GM12878 (cell line): ENCODE results near the gene GNPTG. TPM values are rescaled to one million over a fixed set of nuclear protein-coding genes. Genes with fewer than 3 reads are reported as not detected.

ENCODE experiments used
- ATAC-seq: fragments of 200-7000 bp; cut with Tn5 transposase; 3 replicates; pipeline ENCODE4 v1.9.1; 2020; ENCODE audit warnings: mild to moderate bottlenecking, moderate library complexity
- BruUV-seq: library from RNA; stranded (reverse); fragments of 400-500 nt; replicated peaks from 2 replicates; lab custom pipeline; 2021; lab: Mats Ljungman, UMichigan
- CTCF ChIA-PET: fragments of 300-600 bp; sonication (Branson Sonifier 250); formaldehyde crosslinking; extraction: SDS; loops from one replicate; lab custom pipeline; 2021; ENCODE audit warnings: inconsistent platforms; lab: Yijun Ruan, JAX
- POLR2A ChIA-PET: fragments of 350-600 bp; formaldehyde crosslinking; extraction: SDS; loops from one replicate; lab custom pipeline; 2021; ENCODE audit warnings: inconsistent platforms; lab: Charles Lee
- RAD21 ChIA-PET: fragments of 300-600 bp; sonication (Branson Sonifier 250); formaldehyde crosslinking; loops from one replicate; lab custom pipeline; 2023; ENCODE audit warnings: antibody characterized with exemption; ENCODE audit not compliant: unreplicated experiment; lab: Charles Lee
- SMC1A ChIA-PET: fragments of 300-600 bp; sonication (Branson Sonifier 250); formaldehyde crosslinking; loops from one replicate; lab custom pipeline; 2023; ENCODE audit not compliant: unreplicated experiment, uncharacterized antibody; lab: Charles Lee
- DNase-seq: peaks from one replicate; pipeline ENCODE4 v3.0.0-alpha.2; 2011; ENCODE audit warnings: low read depth, low spot score
- FAIRE-seq: peaks from 3 replicates; lab custom pipeline; 2011; peaks lifted over from hg19 to GRCh38; lab: Jason Lieb, UNC
- H2AFZ ChIP-seq: 2 replicates; pipeline ENCODE4 v1.6.0; 2011; ENCODE audit warnings: low read depth, low read length, control low read depth; ENCODE audit not compliant: control insufficient read depth
- H3K27ac ChIP-seq: 2 replicates; pipeline ENCODE4 v1.5.1; 2011; ENCODE audit warnings: control low read depth; ENCODE audit not compliant: control insufficient read depth, insufficient read depth
- H3K27me3 ChIP-seq, 2 experiments: replicated peaks in 1 of 2; 2 replicates each; pipeline versions ENCODE4 v1.6.0 to v1.6.1; 2011; ENCODE audit warnings: low read length in 1 of 2; ENCODE audit not compliant: control insufficient read depth in 2 of 2, insufficient read depth in 2 of 2
- H3K36me3 ChIP-seq, 2 experiments: 2 replicates each; pipeline ENCODE4 v1.5.1; 2011; ENCODE audit warnings: low read length in 1 of 2; ENCODE audit not compliant: control insufficient read depth in 2 of 2, insufficient read depth in 2 of 2
- H3K4me1 ChIP-seq: 2 replicates; pipeline ENCODE4 v1.6.1; 2011; ENCODE audit warnings: mild to moderate bottlenecking, low read length, moderate library complexity, mixed read lengths; ENCODE audit not compliant: control insufficient read depth, insufficient read depth
- H3K4me2 ChIP-seq: 2 replicates; pipeline ENCODE4 v1.6.0; 2011; ENCODE audit warnings: control low read depth; ENCODE audit not compliant: control insufficient read depth, insufficient read depth
- H3K4me3 ChIP-seq: fragments of 200-600 bp; sonication (generic); 2 replicates; pipeline ENCODE4 v1.5.1; 2016
- H3K79me2 ChIP-seq: 2 replicates; pipeline ENCODE4 v1.6.0; 2011; ENCODE audit warnings: low read length; ENCODE audit not compliant: control insufficient read depth, insufficient read depth
- H3K9ac ChIP-seq: 2 replicates; pipeline ENCODE4 v1.8.0; 2011; ENCODE audit warnings: low read length, control low read depth, mixed read lengths; ENCODE audit not compliant: control insufficient read depth, insufficient read depth
- H3K9me3 ChIP-seq: replicated peaks from 3 replicates; pipeline ENCODE4 v1.5.1; 2011; ENCODE audit warnings: mild to moderate bottlenecking, low read length; ENCODE audit not compliant: control insufficient read depth, insufficient read depth
- H4K20me1 ChIP-seq: 2 replicates; pipeline ENCODE4 v1.6.0; 2011; ENCODE audit not compliant: control insufficient read depth, insufficient read depth
- ATF7 ChIP-seq: fragments of 450-650 bp; IDR thresholded peaks from 2 replicates; pipeline ENCODE4 v1.6.1; 2016; ENCODE audit warnings: low read depth, mild to moderate bottlenecking
- BACH1 ChIP-seq: fragments of 450-650 bp; IDR thresholded peaks from 2 replicates; pipeline ENCODE4 v1.6.1; 2017; ENCODE audit warnings: mild to moderate bottlenecking, borderline replicate concordance
- BHLHE40 ChIP-seq, 2 experiments: fragments of 450-650 bp in 1 of 2; IDR thresholded peaks; 2 replicates each; pipeline ENCODE4 v1.6.1; 2011 to 2017; ENCODE audit warnings: low read depth in 2 of 2, borderline replicate concordance in 1 of 2, improper control_type of control experiment in 1 of 2, low read length in 1 of 2, mild to moderate bottlenecking in 1 of 2
- CEBPB ChIP-seq, 2 experiments: fragments of 150-350 bp in 1 of 2; IDR thresholded peaks; 2 replicates each; pipeline ENCODE4 v1.6.1; 2012 to 2014; ENCODE audit warnings: low read depth in 2 of 2, low read length in 2 of 2, borderline replicate concordance in 1 of 2, inconsistent platforms in 1 of 2
- CHD1 ChIP-seq: IDR thresholded peaks from 2 replicates; pipeline ENCODE4 v1.6.1; 2012; ENCODE audit warnings: low read depth, low read length, improper control_type of control experiment
- ETV6 ChIP-seq, 2 experiments: fragments of 450-650 bp in 1 of 2; IDR thresholded peaks in 1 of 2; conservative IDR thresholded peaks in 1 of 2; 2 replicates each; pipeline ENCODE4 v1.6.1; 2014; ENCODE audit warnings: antibody characterized with exemption in 1 of 2, borderline replicate concordance in 1 of 2, low read depth in 1 of 2, mild to moderate bottlenecking in 1 of 2, moderate library complexity in 1 of 2
- HDAC2 ChIP-seq: fragments of 200-600 bp; sonication (generic); IDR thresholded peaks from 2 replicates; pipeline ENCODE4 v1.6.1; 2017
- IKZF1 ChIP-seq: fragments of 450-650 bp; conservative IDR thresholded peaks from 2 replicates; pipeline ENCODE4 v1.6.1; 2017; ENCODE audit warnings: antibody characterized with exemption, mild to moderate bottlenecking
- RUNX3 ChIP-seq: IDR thresholded peaks from 2 replicates; pipeline ENCODE4 v1.6.1; 2012; ENCODE audit warnings: low read length, inconsistent platforms
- SIN3A ChIP-seq: IDR thresholded peaks from 2 replicates; pipeline ENCODE4 v1.6.1; 2012; ENCODE audit warnings: low read depth, low read length, improper control_type of control experiment
- SMARCA5 ChIP-seq: fragments of 450-650 bp; IDR thresholded peaks from 2 replicates; pipeline ENCODE4 v1.6.1; 2017; ENCODE audit warnings: mild to moderate bottlenecking
- SREBF1 ChIP-seq: IDR thresholded peaks from 2 replicates; pipeline ENCODE4 v1.6.1; 2012; ENCODE audit warnings: mild to moderate bottlenecking, low read length
- WGBS: methylation state at CpG from one replicate; pipeline ENCODE4 v1.1.6; 2016; ENCODE audit warnings: low lambda C conversion rate; ENCODE audit not compliant: insufficient replicate concordance, insufficient coverage; ENCODE audit errors: missing lambda C conversion rate; 5-methylcytosine and 5-hydroxymethylcytosine counted together
- in situ Hi-C: fragments of 300-500 bp; cut with MboI; formaldehyde crosslinking; loops from 9 replicates; pipeline ENCODE4 v1.14.3; 2018; ENCODE audit warnings: mixed read lengths
- intact Hi-C: fragments of 100-400 bp; cut with micrococcal nuclease; formaldehyde crosslinking; loops from one replicate; pipeline ENCODE4 v1.14.2; 2022; ENCODE audit not compliant: unreplicated experiment
- polyA plus RNA-seq, 11 experiments: library from polyadenylated mRNA; depleted of rRNA in 4 of 11; unstranded in 6 of 11; stranded (reverse) in 5 of 11; fragments of >200 nt; fragmentation: Nextera tagmentation in 4 of 11; fragmentation: Illumina TruSeq in 1 of 11; extraction: Ambion mirVana in 4 of 11; extraction: Trizol in 1 of 11; gene quantifications; 1 replicate in 1 of 11; 2 replicates in 10 of 11; pipeline versions ENCODE4 v1.2.1 to v1.2.3, GENCODE V29; 2011 to 2016; ENCODE audit warnings: inconsistent platforms in 2 of 11, missing spikeins in 2 of 11, low read depth in 1 of 11
- total RNA-seq, 4 experiments: library from RNA; depleted of rRNA in 3 of 4; stranded (reverse); fragments of >200 nt in 3 of 4; fragmentation: Illumina TruSeq in 1 of 4; extraction: Trizol in 1 of 4; gene quantifications; 2 replicates each; pipeline versions ENCODE4 v1.2.1 to v1.2.3, GENCODE V29; 2013 to 2021
- TF ChIP-seq, protein P1 (sequence below): IDR thresholded peaks from 2 replicates; pipeline ENCODE4 v1.6.1; 2011; ENCODE audit warnings: low read depth, mild to moderate bottlenecking, low read length, moderate library complexity, borderline replicate concordance; ENCODE audit errors: extremely low read depth
- TF ChIP-seq, protein P2 (sequence below): fragments of 450-650 bp; IDR thresholded peaks from 2 replicates; pipeline ENCODE4 v1.6.1; 2017; ENCODE audit warnings: mild to moderate bottlenecking
- TF ChIP-seq, protein P3 (sequence below): IDR thresholded peaks from 2 replicates; pipeline ENCODE4 v1.6.1; 2012; ENCODE audit warnings: low read depth, low read length, improper control_type of control experiment
- TF ChIP-seq, protein P4 (sequence below): fragments of 450-650 bp; IDR thresholded peaks from 2 replicates; pipeline ENCODE4 v1.6.1; 2016; ENCODE audit warnings: mild to moderate bottlenecking

The GNPTG gene
- total and polyA plus RNA-seq, 10 of the 15 experiments (the other 5 are each of a cell fraction or from before 2014, with no cell fraction given), result 0.80 to 32.6 (median 20.9) TPM

DNA sequence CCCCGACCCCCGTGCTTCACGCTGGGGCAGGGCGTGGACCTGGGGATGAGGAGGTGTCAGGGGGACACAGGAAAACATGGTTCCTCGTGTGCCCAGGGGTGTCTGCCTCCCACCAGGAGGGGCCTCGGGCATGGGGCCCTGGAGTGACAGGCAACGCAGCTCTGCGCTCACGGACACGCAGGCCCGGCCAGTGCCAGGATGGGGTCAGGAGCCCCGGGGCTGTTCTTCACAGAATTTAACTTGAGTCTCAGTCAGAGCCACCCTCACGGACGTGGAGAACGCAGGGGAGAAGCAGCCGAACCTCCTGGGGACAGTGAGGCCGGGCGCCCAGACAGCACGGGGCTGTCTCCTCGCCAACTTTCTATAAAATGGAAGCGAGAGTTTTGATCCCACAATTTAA is 46.0 kb downstream of the GNPTG start:
- DNase-seq (no peak), ATAC-seq (no peak), FAIRE-seq (no peak)
- H3K4me2 ChIP-seq, result no peak overlapping the region
- no peaks in the 10 kb centered on the region for H3K4me1 ChIP-seq
- H3K9me3 ChIP-seq, result no peaks in the 10 kb centered on the region
- TF ChIP-seq SREBF1, result no peak
- TF ChIP-seq, protein P1, sequence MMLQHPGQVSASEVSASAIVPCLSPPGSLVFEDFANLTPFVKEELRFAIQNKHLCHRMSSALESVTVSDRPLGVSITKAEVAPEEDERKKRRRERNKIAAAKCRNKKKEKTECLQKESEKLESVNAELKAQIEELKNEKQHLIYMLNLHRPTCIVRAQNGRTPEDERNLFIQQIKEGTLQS, result no peak
- TF ChIP-seq, protein P2, sequence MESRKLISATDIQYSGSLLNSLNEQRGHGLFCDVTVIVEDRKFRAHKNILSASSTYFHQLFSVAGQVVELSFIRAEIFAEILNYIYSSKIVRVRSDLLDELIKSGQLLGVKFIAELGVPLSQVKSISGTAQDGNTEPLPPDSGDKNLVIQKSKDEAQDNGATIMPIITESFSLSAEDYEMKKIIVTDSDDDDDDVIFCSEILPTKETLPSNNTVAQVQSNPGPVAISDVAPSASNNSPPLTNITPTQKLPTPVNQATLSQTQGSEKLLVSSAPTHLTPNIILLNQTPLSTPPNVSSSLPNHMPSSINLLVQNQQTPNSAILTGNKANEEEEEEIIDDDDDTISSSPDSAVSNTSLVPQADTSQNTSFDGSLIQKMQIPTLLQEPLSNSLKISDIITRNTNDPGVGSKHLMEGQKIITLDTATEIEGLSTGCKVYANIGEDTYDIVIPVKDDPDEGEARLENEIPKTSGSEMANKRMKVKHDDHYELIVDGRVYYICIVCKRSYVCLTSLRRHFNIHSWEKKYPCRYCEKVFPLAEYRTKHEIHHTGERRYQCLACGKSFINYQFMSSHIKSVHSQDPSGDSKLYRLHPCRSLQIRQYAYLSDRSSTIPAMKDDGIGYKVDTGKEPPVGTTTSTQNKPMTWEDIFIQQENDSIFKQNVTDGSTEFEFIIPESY, result no peak
- no peak overlapping the region for H3K9ac ChIP-seq
- WGBS, result 87% methylated on average over 16 of the region's 21 CpGs
- H2AFZ ChIP-seq, result no peak overlapping the region
- intact Hi-C loops, result no loop called here
- no peaks in the 10 kb centered on the region; a peak in 2 of 4 replicates for H3K36me3 ChIP-seq
- in situ Hi-C loops, result no loop called here
- H4K20me1 ChIP-seq, result no peaks in the 10 kb centered on the region
- CTCF ChIA-PET, result no interaction called here
- H3K79me2 ChIP-seq, result no peaks in the 10 kb centered on the region
- H3K27me3 ChIP-seq, result no peaks in the 10 kb centered on the region
- BruUV-seq, result no TSS peak
- no peak overlapping the region for H3K27ac ChIP-seq
- POLR2A ChIA-PET, result no interaction called here
- SMC1A ChIA-PET, result no interaction called here
- RAD21 ChIA-PET, result no interaction called here
- no peak overlapping the region for H3K4me3 ChIP-seq

DNA sequence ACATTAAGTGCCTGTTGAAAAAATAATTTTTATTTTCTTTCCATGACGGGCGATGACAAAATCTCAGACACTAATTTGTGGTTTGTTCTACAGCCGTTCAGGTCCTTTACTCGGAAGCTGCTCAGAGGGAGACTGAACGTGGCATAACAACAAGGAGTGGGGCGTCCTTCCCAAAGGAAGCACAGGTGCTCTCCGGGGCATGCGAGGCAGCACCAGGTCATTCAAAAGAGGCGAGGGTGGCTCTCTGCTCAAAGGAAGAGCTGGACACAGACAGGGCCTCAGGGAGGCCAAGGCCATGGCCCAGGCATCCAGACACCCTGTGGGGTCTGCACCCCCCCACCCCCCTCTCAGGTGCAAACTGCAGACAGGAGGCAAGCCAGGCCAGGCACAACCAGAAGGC is 46.6 kb downstream of the GNPTG start:
- no peak for FAIRE-seq
- no peak for ATAC-seq
- RAD21 ChIA-PET, result no interaction called here
- DNase-seq, result no peak
- no TSS peak for BruUV-seq
- POLR2A ChIA-PET, result no interaction called here
- Histone ChIP-seq H3K4me3 (no peak overlapping the region), H3K79me2 (no peaks in the 10 kb centered on the region), H3K27me3 (no peaks in the 10 kb centered on the region), H3K9me3 (no peaks in the 10 kb centered on the region), H2AFZ (no peak overlapping the region), H3K27ac (no peak overlapping the region), H3K4me1 (no peaks in the 10 kb centered on the region), H3K9ac (no peak overlapping the region), H3K36me3 (no peaks in the 10 kb centered on the region; a peak in 2 of 4 replicates), H3K4me2 (no peak overlapping the region), H4K20me1 (no peaks in the 10 kb centered on the region)
- in situ Hi-C loops (no loop called here), intact Hi-C loops (no loop called here)
- CTCF ChIA-PET, result no interaction called here
- WGBS, result 88% methylated on average over 9 of the region's 9 CpGs
- SMC1A ChIA-PET, result no interaction called here
- TF ChIP-seq SMARCA5 (no peak), ATF7 (no peak), BACH1 (no peak), ETV6 (conservative IDR thresholded peaks at IDR 0.05 in 1 of 2, IDR thresholded peaks at IDR 0.05 in 1 of 2; ENCODE audit: borderline replicate concordance in 1 of 2, low read depth in 1 of 2) (no peak), IKZF1 (no peak), BHLHE40 (IDR thresholded peaks at IDR 0.05; ENCODE audit: borderline replicate concordance in 1 of 2, low read depth in 2 of 2, low read length in 1 of 2) (no peak), HDAC2 (no peak), CEBPB (IDR thresholded peaks at IDR 0.05; ENCODE audit: borderline replicate concordance in 1 of 2, low read depth in 2 of 2, low read length in 2 of 2) (no peak), CHD1 (no peak), RUNX3 (no peak), SIN3A (no peak)
- TF ChIP-seq, protein P3, sequence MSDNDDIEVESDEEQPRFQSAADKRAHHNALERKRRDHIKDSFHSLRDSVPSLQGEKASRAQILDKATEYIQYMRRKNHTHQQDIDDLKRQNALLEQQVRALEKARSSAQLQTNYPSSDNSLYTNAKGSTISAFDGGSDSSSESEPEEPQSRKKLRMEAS, result no peak
- TF ChIP-seq, protein P4, sequence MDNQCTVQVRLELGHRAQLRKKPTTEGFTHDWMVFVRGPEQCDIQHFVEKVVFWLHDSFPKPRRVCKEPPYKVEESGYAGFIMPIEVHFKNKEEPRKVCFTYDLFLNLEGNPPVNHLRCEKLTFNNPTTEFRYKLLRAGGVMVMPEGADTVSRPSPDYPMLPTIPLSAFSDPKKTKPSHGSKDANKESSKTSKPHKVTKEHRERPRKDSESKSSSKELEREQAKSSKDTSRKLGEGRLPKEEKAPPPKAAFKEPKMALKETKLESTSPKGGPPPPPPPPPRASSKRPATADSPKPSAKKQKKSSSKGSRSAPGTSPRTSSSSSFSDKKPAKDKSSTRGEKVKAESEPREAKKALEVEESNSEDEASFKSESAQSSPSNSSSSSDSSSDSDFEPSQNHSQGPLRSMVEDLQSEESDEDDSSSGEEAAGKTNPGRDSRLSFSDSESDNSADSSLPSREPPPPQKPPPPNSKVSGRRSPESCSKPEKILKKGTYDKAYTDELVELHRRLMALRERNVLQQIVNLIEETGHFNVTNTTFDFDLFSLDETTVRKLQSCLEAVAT, result no peak
